B cell (primary cell): ENCODE measurements around the gene FOXK1.

Source experiments
- CTCF ChIP-seq: fragments of 200-600 bp; IDR thresholded peaks from one replicate; pipeline ENCODE4 v1.8.0; 2022; ENCODE audit warnings: antibody characterized with exemption, mild to moderate bottlenecking
- EZH2 ChIP-seq: IDR thresholded peaks from 2 replicates; pipeline ENCODE4 v1.6.1; 2012; ENCODE audit warnings: borderline replicate concordance, low read depth, mild to moderate bottlenecking, moderate library complexity, low read length; ENCODE audit not compliant: insufficient read depth, poor library complexity, severe bottlenecking

GRCh38 chr7:4796453-4796852 lies 114.4 kb downstream of the FOXK1 start:
- TF ChIP-seq CTCF = no peak
- TF ChIP-seq EZH2 = no peak
